Stimulated activated CD8-positive, alpha-beta memory T cell treated with anti-CD3 and anti-CD28 coated beads, Interleukin-7, amount 100 ng/mL, for 24 hours (primary cell): ENCODE measurements around the gene AKR1A1.
"Not testable (repeated sequence)": the region's sequence is repeated elsewhere in the genome, so short reads cannot be mapped to it uniquely, and the experiment has no call there.

Experiments used
- DNase-seq: peaks from one replicate; pipeline ENCODE4 v3.0.0-alpha.2; 2020; ENCODE audit warnings: low read depth

AKR1A1 gene

GRCh38 chr1:45523975-45524374, 26.7 kb upstream of the AKR1A1 start:
- not testable (repeated sequence) for DNase-seq

- DNase-seq: no peak
These were observed 24.4 kb upstream of the AKR1A1 start for GRCh38 chr1:45526135-45526644.

GRCh38 chr1:45530632-45531135, 19.9 kb upstream of the AKR1A1 start:
- DNase-seq: no peak

GRCh38 chr1:45531873-45532272, 18.8 kb upstream of the AKR1A1 start:
- DNase-seq: no peak

GRCh38 chr1:45535988-45536766, 14.4 kb upstream of the AKR1A1 start:
- no peak for DNase-seq

- DNase-seq: no peak
These were observed 13.7 kb upstream of the AKR1A1 start for GRCh38 chr1:45536886-45537285.

GRCh38 chr1:45541193-45541592, 9.4 kb upstream of the AKR1A1 start:
- no peak for DNase-seq

- no peak for DNase-seq
These were observed 8.0 kb upstream of the AKR1A1 start for GRCh38 chr1:45542591-45542990.

- DNase-seq: peak; percentile 35
These were observed 6.8 kb upstream of the AKR1A1 start for GRCh38 chr1:45543581-45544417.

GRCh38 chr1:45544530-45544929, 6.1 kb upstream of the AKR1A1 start:
- DNase-seq: no peak

- DNase-seq: no peak
These were observed 5.6 kb upstream of the AKR1A1 start for GRCh38 chr1:45545019-45545493.

GRCh38 chr1:45545553-45546310, 4.9 kb upstream of the AKR1A1 start:
- DNase-seq: no peak

GRCh38 chr1:45551684-45552083, 1.1 kb downstream of the AKR1A1 start:
- DNase-seq: no peak

- DNase-seq: no peak
These were observed 1.7 kb downstream of the AKR1A1 start for GRCh38 chr1:45552331-45552730.

- DNase-seq: no peak
These were observed 3.6 kb downstream of the AKR1A1 start for GRCh38 chr1:45554198-45554597.

GRCh38 chr1:45557422-45557944, 6.9 kb downstream of the AKR1A1 start:
- DNase-seq: no peak

- DNase-seq: no peak
These were observed 13.2 kb downstream of the AKR1A1 start for GRCh38 chr1:45563843-45564242.

- DNase-seq: no peak
These were observed 16.1 kb downstream of the AKR1A1 start for GRCh38 chr1:45566722-45567121.

GRCh38 chr1:45567911-45568310, 17.3 kb downstream of the AKR1A1 start:
- no peak for DNase-seq

GRCh38 chr1:45568421-45568820, 17.8 kb downstream of the AKR1A1 start:
- DNase-seq: no peak

- no peak for DNase-seq
These were observed 18.9 kb downstream of the AKR1A1 start for GRCh38 chr1:45569571-45569961.
